Naive B cell (primary cell): ENCODE measurements around the gene HS2ST1. TPM values are rescaled to one million over a fixed set of nuclear protein-coding genes. Genes with fewer than 3 reads are reported as not detected.

ENCODE experiments used
- ATAC-seq, 2 donors: fragments of 150-1000 bp; cut with Tn5 transposase; 2 replicates each; pipeline ENCODE4 v1.10.0; 2021; ENCODE audit warnings: low read depth in 2 of 2, mild to moderate bottlenecking in 2 of 2, moderate library complexity in 2 of 2
- DNase-seq: peaks from one replicate; pipeline ENCODE4 v3.0.0; 2022
- H3K27ac Mint-ChIP-seq, 6 donors: one replicate each; pipeline ENCODE4 v1.8.0; 2020 to 2022; ENCODE audit warnings: mild to moderate bottlenecking in 6 of 6, mixed read lengths in 6 of 6, moderate library complexity in 5 of 6, inconsistent platforms in 2 of 6
- H3K27me3 Mint-ChIP-seq, 3 donors: one replicate each; pipeline ENCODE4 v1.8.0; 2021 to 2022; ENCODE audit warnings: mixed read lengths in 3 of 3, mild to moderate bottlenecking in 1 of 3
- H3K36me3 Mint-ChIP-seq, 2 donors: one replicate each; pipeline ENCODE4 v1.8.0; 2020 to 2022; ENCODE audit warnings: mixed read lengths in 2 of 2, inconsistent platforms in 1 of 2, mild to moderate bottlenecking in 1 of 2
- H3K4me1 Mint-ChIP-seq, 3 donors: one replicate each; pipeline ENCODE4 v1.8.0; 2020 to 2022; ENCODE audit warnings: mixed read lengths in 3 of 3, inconsistent platforms in 1 of 3, mild to moderate bottlenecking in 1 of 3, moderate library complexity in 1 of 3
- H3K4me3 Mint-ChIP-seq, 8 donors: one replicate each; pipeline ENCODE4 v1.8.0; 2020 to 2022; ENCODE audit warnings: mild to moderate bottlenecking in 8 of 8, mixed read lengths in 8 of 8, moderate library complexity in 8 of 8, inconsistent platforms in 2 of 8
- H3K9me3 Mint-ChIP-seq, 7 donors: one replicate each; pipeline ENCODE4 v1.8.0; 2020 to 2022; ENCODE audit warnings: mixed read lengths in 7 of 7, mild to moderate bottlenecking in 5 of 7, inconsistent platforms in 2 of 7, moderate library complexity in 1 of 7
- polyA plus RNA-seq, 6 donors: library from polyadenylated mRNA; unstranded; fragments of 300-500 nt; fragmentation: Illumina TruSeq; gene quantifications; one replicate each; pipeline ENCODE4 v1.2.3, GENCODE V29; 2021; ENCODE audit warnings: low read depth in 6 of 6

HS2ST1 gene
- polyA plus RNA-seq, 6 donors from 2014 or later: 14.4 to 23.4 (median 17.8) TPM

- peaks cover 15 to 17% (median 15%) of the 10 kb centered on the region in 3 donors for H3K4me1 Mint-ChIP-seq
- no peak overlapping the region for H3K27ac Mint-ChIP-seq
- H3K36me3 Mint-ChIP-seq: no peaks in the 10 kb centered on the region
- no peak for ATAC-seq
- peaks cover 0 to 4% (median 0%) of the 10 kb centered on the region in 7 donors for H3K9me3 Mint-ChIP-seq
- peaks cover 26 to 51% (median 37%) of the 10 kb centered on the region in 3 donors for H3K27me3 Mint-ChIP-seq
- no peak for DNase-seq
- peak overlapping the region in 1 of 8 donors; percentile 23 for H3K4me3 Mint-ChIP-seq
Observed at GRCh38 chr1:87150143-87150542, 235.7 kb downstream of the HS2ST1 start.

- Mint-ChIP-seq H3K27ac (peak overlapping the region; percentile 8 to 90 (median 31)), H3K9me3 (peaks cover 0 to under 1% (median 0%) of the 10 kb centered on the region in 7 donors), H3K27me3 (peaks cover 22 to 41% (median 34%) of the 10 kb centered on the region in 3 donors), H3K4me3 (peak overlapping the region; percentile 55 to 94 (median 86)), H3K36me3 (no peaks in the 10 kb centered on the region), H3K4me1 (peaks cover 15 to 17% (median 15%) of the 10 kb centered on the region in 3 donors)
- peak; percentile 70 to 72 for ATAC-seq
- DNase-seq: peak; percentile 11
Observed at GRCh38 chr1:87151500-87152421, 237.3 kb downstream of the HS2ST1 start.

GRCh38 chr1:87154384-87154783, 239.9 kb downstream of the HS2ST1 start:
- H3K27ac Mint-ChIP-seq: no peak overlapping the region
- peak overlapping the region in 1 of 8 donors; percentile 29 for H3K4me3 Mint-ChIP-seq
- H3K27me3 Mint-ChIP-seq: peaks cover 14 to 22% (median 19%) of the 10 kb centered on the region in 3 donors
- H3K4me1 Mint-ChIP-seq: peaks cover 15 to 17% (median 15%) of the 10 kb centered on the region in 3 donors
- no peak for ATAC-seq
- DNase-seq: no peak
- no peaks in the 10 kb centered on the region for H3K9me3 Mint-ChIP-seq
- no peaks in the 10 kb centered on the region for H3K36me3 Mint-ChIP-seq

GRCh38 chr1:87155170-87155569, 240.7 kb downstream of the HS2ST1 start:
- no peaks in the 10 kb centered on the region for H3K36me3 Mint-ChIP-seq
- H3K27me3 Mint-ChIP-seq: peaks cover 10 to 20% (median 16%) of the 10 kb centered on the region in 3 donors
- H3K4me1 Mint-ChIP-seq: peaks cover 15 to 17% (median 15%) of the 10 kb centered on the region in 3 donors
- H3K9me3 Mint-ChIP-seq: no peaks in the 10 kb centered on the region
- H3K4me3 Mint-ChIP-seq: no peak overlapping the region
- no peak overlapping the region for H3K27ac Mint-ChIP-seq
- no peak for DNase-seq
- no peak for ATAC-seq

- Mint-ChIP-seq H3K27me3 (peaks cover 10 to 20% (median 14%) of the 10 kb centered on the region in 3 donors), H3K9me3 (no peaks in the 10 kb centered on the region), H3K36me3 (no peaks in the 10 kb centered on the region), H3K27ac (no peak overlapping the region), H3K4me3 (no peak overlapping the region), H3K4me1 (peaks cover 15 to 16% (median 15%) of the 10 kb centered on the region in 3 donors)
- no peak for ATAC-seq
- DNase-seq: no peak
Observed at GRCh38 chr1:87155648-87156047, 241.2 kb downstream of the HS2ST1 start.

GRCh38 chr1:87156124-87156523, 241.7 kb downstream of the HS2ST1 start:
- DNase-seq (no peak), ATAC-seq (no peak)
- no peak overlapping the region for H3K27ac Mint-ChIP-seq
- peaks cover 9 to 20% (median 10%) of the 10 kb centered on the region in 3 donors for H3K27me3 Mint-ChIP-seq
- no peaks in the 10 kb centered on the region for H3K9me3 Mint-ChIP-seq
- H3K4me1 Mint-ChIP-seq: peaks cover 10 to 12% (median 11%) of the 10 kb centered on the region in 3 donors
- H3K4me3 Mint-ChIP-seq: no peak overlapping the region
- H3K36me3 Mint-ChIP-seq: no peaks in the 10 kb centered on the region

GRCh38 chr1:87159378-87159915, 245.0 kb downstream of the HS2ST1 start:
- no peaks in the 10 kb centered on the region for H3K4me1 Mint-ChIP-seq
- H3K9me3 Mint-ChIP-seq: no peaks in the 10 kb centered on the region
- DNase-seq (no peak), ATAC-seq (no peak)
- H3K36me3 Mint-ChIP-seq: no peaks in the 10 kb centered on the region
- H3K27ac Mint-ChIP-seq: no peak overlapping the region
- H3K4me3 Mint-ChIP-seq: no peak overlapping the region
- peaks cover 0 to 10% (median 1%) of the 10 kb centered on the region in 3 donors for H3K27me3 Mint-ChIP-seq

Other genes starting within 250 kb of the HS2ST1 start
- gene SH3GLB1, start 210.1 kb upstream of the HS2ST1 start, polyA plus RNA-seq: 10 to 100 TPM; 34.7 to 52.8 (median 45.6) TPM
- gene SELENOF, start 509 bp upstream of the HS2ST1 start, polyA plus RNA-seq: 100 to 1,000 TPM; 558 to 771 (median 701) TPM